HepG2 (cell line): ENCODE results near the gene ANO10. TPM values are rescaled to one million over a fixed set of nuclear protein-coding genes. Genes with fewer than 3 reads are reported as not detected.

Experiments
- ATAC-seq: fragments of 200-7000 bp; cut with Tn5 transposase; 3 replicates; pipeline ENCODE4 v1.9.1; 2020; ENCODE audit warnings: mild to moderate bottlenecking, moderate library complexity
- BruUV-seq: library from RNA; stranded (reverse); fragments of 400-500 nt; replicated peaks from 2 replicates; lab custom pipeline; 2021; lab: Mats Ljungman, UMichigan
- CTCF ChIA-PET: fragments of 300-600 bp; formaldehyde crosslinking; extraction: SDS; loops from one replicate; lab custom pipeline; 2021; ENCODE audit warnings: low total read pairs, inconsistent platforms, low intra/inter-chr PET ratio; lab: Yijun Ruan, JAX
- POLR2A ChIA-PET: fragments of 350-600 bp; sonication (Branson Sonifier 250); formaldehyde crosslinking; loops from one replicate; lab custom pipeline; 2020; ENCODE audit warnings: antibody characterized with exemption, inconsistent platforms; lab: Yijun Ruan, JAX
- DNase-seq: peaks from one replicate; pipeline ENCODE4 v3.0.0-alpha.2; 2015; ENCODE audit warnings: low spot score
- FAIRE-seq: peaks from 3 replicates; lab custom pipeline; 2011; peaks lifted over from hg19 to GRCh38; lab: Jason Lieb, UNC
- H2AFZ ChIP-seq: one replicate; pipeline ENCODE4 v1.6.1; 2011; ENCODE audit warnings: low read length, inconsistent platforms
- H3K27ac ChIP-seq: fragments of 300-600 bp; 3 replicates; pipeline ENCODE4 v1.8.0; 2011; ENCODE audit warnings: mixed run types, mild to moderate bottlenecking, mixed read lengths, low read length, inconsistent platforms; ENCODE audit not compliant: insufficient read depth; ENCODE audit errors: extremely low read length
- H3K27me3 ChIP-seq, 2 experiments: fragments of 200-600 bp in 1 of 2; 2 replicates in 1 of 2; 3 replicates in 1 of 2; pipeline versions ENCODE4 v1.6.0 to v1.8.0; 2011; ENCODE audit warnings: low read length in 2 of 2, mild to moderate bottlenecking in 2 of 2, moderate library complexity in 2 of 2, inconsistent platforms in 1 of 2; ENCODE audit not compliant: insufficient read depth in 2 of 2, control insufficient read depth in 1 of 2
- H3K36me3 ChIP-seq, 2 experiments: fragments of 200-600 bp in 1 of 2; replicated peaks in 1 of 2; 2 replicates in 1 of 2; 3 replicates in 1 of 2; pipeline versions ENCODE4 v1.5.1 to v1.8.0; 2011; ENCODE audit warnings: low read length in 2 of 2, inconsistent platforms in 1 of 2; ENCODE audit not compliant: insufficient read depth in 2 of 2, control insufficient read depth in 1 of 2
- H3K4me1 ChIP-seq: 2 replicates; pipeline ENCODE4 v1.5.1; 2012; ENCODE audit warnings: low read length, inconsistent platforms; ENCODE audit not compliant: insufficient read depth
- H3K4me2 ChIP-seq: 2 replicates; pipeline ENCODE4 v1.6.0; 2011; ENCODE audit warnings: low read depth, low read length, inconsistent platforms
- H3K4me3 ChIP-seq, 3 experiments: fragments of 200-600 bp in 1 of 3; sonication (generic), shearing (Covaris generic) in 1 of 3; replicated peaks in 1 of 3; 2 replicates each; pipeline ENCODE4 v1.5.1; 2011 to 2016; ENCODE audit warnings: low read length in 3 of 3, inconsistent platforms in 2 of 3, low read depth in 2 of 3, mild to moderate bottlenecking in 2 of 3, control low read depth in 1 of 3, mixed read lengths in 1 of 3; ENCODE audit not compliant: insufficient read depth in 1 of 3
- H3K79me2 ChIP-seq: one replicate; pipeline ENCODE4 v1.6.1; 2011; ENCODE audit warnings: low read length, inconsistent platforms; ENCODE audit not compliant: insufficient read depth
- H3K9ac ChIP-seq: 2 replicates; pipeline ENCODE4 v1.6.0; 2011; ENCODE audit warnings: mild to moderate bottlenecking, low read depth, low read length, inconsistent platforms; ENCODE audit not compliant: insufficient read depth
- H3K9me3 ChIP-seq: 2 replicates; pipeline ENCODE4 v1.5.1; 2012; ENCODE audit warnings: mild to moderate bottlenecking, low read length
- H4K20me1 ChIP-seq: 2 replicates; pipeline ENCODE4 v1.6.0; 2011; ENCODE audit warnings: inconsistent platforms, mild to moderate bottlenecking, low read length, moderate library complexity; ENCODE audit not compliant: insufficient read depth
- DNMT3B ChIP-seq: conservative IDR thresholded peaks from 2 replicates; pipeline ENCODE4 v1.6.1; 2016; ENCODE audit warnings: missing biosample characterization, control low read depth
- IRF1 ChIP-seq: sonication (generic); formaldehyde crosslinking; IDR thresholded peaks from 2 replicates; pipeline ENCODE4 v1.4.0; 2020; ENCODE audit warnings: low read depth, mild to moderate bottlenecking, missing genetic modification reagents
- MEIS2 ChIP-seq: sonication (generic); formaldehyde crosslinking; IDR thresholded peaks from 2 replicates; pipeline ENCODE4 v1.9.0; 2021; ENCODE audit warnings: mild to moderate bottlenecking, missing genetic modification reagents
- PAF1 ChIP-seq: IDR thresholded peaks from 2 replicates; pipeline ENCODE4 v1.6.1; 2016; ENCODE audit warnings: missing genetic modification reagents, missing compliant biosample characterization
- ZBTB25 ChIP-seq: IDR thresholded peaks from 2 replicates; pipeline ENCODE4 v1.6.1; 2018; ENCODE audit warnings: missing genetic modification reagents
- ZHX2 ChIP-seq, 2 experiments: sonication (generic) in 1 of 2; formaldehyde crosslinking in 1 of 2; IDR thresholded peaks; 2 replicates each; pipeline versions ENCODE4 v1.6.1 to v1.9.0; 2014 to 2022; ENCODE audit warnings: antibody characterized with exemption in 1 of 2, borderline replicate concordance in 1 of 2, inconsistent platforms in 1 of 2, low read depth in 1 of 2, missing genetic modification reagents in 1 of 2
- ZNF639 ChIP-seq: conservative IDR thresholded peaks from 2 replicates; pipeline ENCODE4 v1.6.1; 2018; ENCODE audit warnings: missing genetic modification reagents
- ZNF800 ChIP-seq: sonication (generic); formaldehyde crosslinking; IDR thresholded peaks from 2 replicates; pipeline ENCODE4 v1.4.0; 2020; ENCODE audit warnings: missing genetic modification reagents
- in situ Hi-C: cut with HindIII; loops from 2 replicates; pipeline ENCODE4 v1.10.0; 2017; ENCODE audit warnings: low pct_unique_long_range_greater_than_20kb; ENCODE audit not compliant: extremely low pct_ligation_motif_present
- intact Hi-C: fragments of 100-400 bp; cut with micrococcal nuclease; formaldehyde crosslinking; loops from one replicate; pipeline ENCODE4 v1.10.0; 2022; ENCODE audit not compliant: unreplicated experiment
- polyA plus RNA-seq, 8 experiments: library from polyadenylated mRNA; depleted of rRNA in 3 of 8; stranded (reverse) in 7 of 8; unstranded in 1 of 8; fragments of >200 nt; fragmentation: Illumina TruSeq in 4 of 8; extraction: Trizol in 4 of 8; gene quantifications; 2 replicates each; pipeline versions ENCODE4 v1.2.1 to v1.2.3, GENCODE V29; 2011 to 2016; ENCODE audit warnings: low read depth in 4 of 8, missing spikeins in 1 of 8, mixed read lengths in 1 of 8; ENCODE audit not compliant: insufficient read depth in 1 of 8
- total RNA-seq, 5 experiments: library from RNA; depleted of rRNA; stranded (reverse); fragments of >200 nt; fragmentation: Illumina TruSeq; extraction: Trizol; gene quantifications; 2 replicates each; pipeline ENCODE4 v1.2.3, GENCODE V29; 2016; ENCODE audit warnings: low read depth in 1 of 5

ANO10 gene
- total and polyA plus RNA-seq, 2 of the 13 experiments (the other 11 are each of a cell fraction or from before 2014, with no cell fraction given) = 10.4 to 13.1 TPM

- Histone ChIP-seq H3K9me3 (no peaks in the 10 kb centered on the region), H3K79me2 (peaks cover 86% of the 10 kb centered on the region), H2AFZ (no peak overlapping the region), H3K27ac (no peak overlapping the region), H3K9ac (no peak overlapping the region), H3K4me1 (peaks cover 20% of the 10 kb centered on the region), H3K4me3 (no peak overlapping the region), H4K20me1 (peaks cover 22% of the 10 kb centered on the region; the same call in 1 of the 2 replicates), H3K27me3 (no peaks in the 10 kb centered on the region), H3K36me3 (peaks cover 0 to 13% of the 10 kb centered on the region in 2 experiments; a peak in 3 of 5 replicates), H3K4me2 (no peak overlapping the region)
- POLR2A ChIA-PET = no interaction called here
- ATAC-seq (no peak), DNase-seq (no peak), FAIRE-seq (no peak)
- intact Hi-C loops (no loop called here), in situ Hi-C loops (no loop called here)
- CTCF ChIA-PET = no interaction called here
- TF ChIP-seq DNMT3B = no peak
- TF ChIP-seq IRF1 = no peak
- TF ChIP-seq MEIS2 (CRISPR knock-in tag) = no peak
- no peak for TF ChIP-seq ZNF639 (CRISPR knock-in tag)
- no peak for TF ChIP-seq PAF1 (CRISPR knock-in tag)
- no peak for TF ChIP-seq ZNF800 (CRISPR knock-in tag)
- no peak for TF ChIP-seq ZHX2 (IDR thresholded peaks at IDR 0.05; ENCODE audit: low read depth)
- no peak for TF ChIP-seq ZHX2 (CRISPR knock-in tag; IDR thresholded peaks at IDR 0.05; ENCODE audit: borderline replicate concordance)
- TF ChIP-seq ZBTB25 = no peak
- BruUV-seq = no TSS peak
Observed at GRCh38 chr3:43328653-43329052, 293.2 kb downstream of the ANO10 start.
